ENCODE results near the gene CAPNS1.

CAPNS1 gene

DNA sequence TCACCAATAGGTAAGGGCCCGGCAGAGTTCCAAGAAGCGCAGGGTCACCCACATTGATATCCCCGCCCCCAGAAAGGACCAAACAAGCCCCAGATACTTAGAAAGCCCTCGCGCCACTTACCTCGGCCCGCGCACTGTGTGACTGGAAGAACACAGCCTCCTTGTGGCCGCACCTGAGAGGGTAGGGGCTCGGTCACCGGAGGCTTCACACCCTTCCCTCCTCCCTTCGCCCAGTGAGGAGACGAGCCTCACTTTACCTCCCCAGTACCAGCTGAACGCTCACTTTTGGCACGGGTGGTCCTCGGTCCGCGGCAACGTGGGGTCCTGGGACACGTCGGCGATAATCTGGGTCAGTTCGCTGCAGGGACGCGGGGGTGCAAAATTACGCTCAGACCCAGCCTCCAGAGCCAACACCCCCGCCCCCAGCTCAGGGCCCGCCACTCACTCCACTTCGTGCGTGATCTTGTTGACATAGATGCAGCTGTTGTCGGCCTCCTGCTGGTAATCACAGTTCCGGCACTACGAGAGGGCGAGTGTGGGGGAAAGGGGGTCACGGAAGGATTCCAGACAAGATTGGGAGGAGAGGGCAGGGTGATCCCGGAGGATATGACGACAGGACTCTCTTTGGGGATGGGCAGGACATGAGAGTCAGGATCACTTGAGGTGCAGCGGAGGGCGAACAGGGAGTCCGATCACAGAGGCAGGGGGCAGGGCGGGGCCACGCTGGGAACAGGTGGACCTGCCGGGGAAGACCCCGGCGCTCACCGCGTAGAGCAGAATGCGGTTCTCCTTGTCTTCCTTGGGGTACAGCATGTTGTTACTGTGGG, 25.8 kb upstream of the CAPNS1 start:
- DNase-seq (ENCODE audit: low read depth) = no peak
- in situ Hi-C loops (cut with HindIII; ENCODE audit: low sequenced_read_pairs) = no loop called here
- TF ChIP-seq, protein P1, sequence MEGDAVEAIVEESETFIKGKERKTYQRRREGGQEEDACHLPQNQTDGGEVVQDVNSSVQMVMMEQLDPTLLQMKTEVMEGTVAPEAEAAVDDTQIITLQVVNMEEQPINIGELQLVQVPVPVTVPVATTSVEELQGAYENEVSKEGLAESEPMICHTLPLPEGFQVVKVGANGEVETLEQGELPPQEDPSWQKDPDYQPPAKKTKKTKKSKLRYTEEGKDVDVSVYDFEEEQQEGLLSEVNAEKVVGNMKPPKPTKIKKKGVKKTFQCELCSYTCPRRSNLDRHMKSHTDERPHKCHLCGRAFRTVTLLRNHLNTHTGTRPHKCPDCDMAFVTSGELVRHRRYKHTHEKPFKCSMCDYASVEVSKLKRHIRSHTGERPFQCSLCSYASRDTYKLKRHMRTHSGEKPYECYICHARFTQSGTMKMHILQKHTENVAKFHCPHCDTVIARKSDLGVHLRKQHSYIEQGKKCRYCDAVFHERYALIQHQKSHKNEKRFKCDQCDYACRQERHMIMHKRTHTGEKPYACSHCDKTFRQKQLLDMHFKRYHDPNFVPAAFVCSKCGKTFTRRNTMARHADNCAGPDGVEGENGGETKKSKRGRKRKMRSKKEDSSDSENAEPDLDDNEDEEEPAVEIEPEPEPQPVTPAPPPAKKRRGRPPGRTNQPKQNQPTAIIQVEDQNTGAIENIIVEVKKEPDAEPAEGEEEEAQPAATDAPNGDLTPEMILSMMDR (IDR thresholded peaks at IDR 0.05; ENCODE audit: low read depth, low read length, missing control alignments) = peak; percentile 27
- H3K4me3 ChIP-seq (ENCODE audit: low read depth, low read length) = peak overlapping the region; percentile 96

DNA sequence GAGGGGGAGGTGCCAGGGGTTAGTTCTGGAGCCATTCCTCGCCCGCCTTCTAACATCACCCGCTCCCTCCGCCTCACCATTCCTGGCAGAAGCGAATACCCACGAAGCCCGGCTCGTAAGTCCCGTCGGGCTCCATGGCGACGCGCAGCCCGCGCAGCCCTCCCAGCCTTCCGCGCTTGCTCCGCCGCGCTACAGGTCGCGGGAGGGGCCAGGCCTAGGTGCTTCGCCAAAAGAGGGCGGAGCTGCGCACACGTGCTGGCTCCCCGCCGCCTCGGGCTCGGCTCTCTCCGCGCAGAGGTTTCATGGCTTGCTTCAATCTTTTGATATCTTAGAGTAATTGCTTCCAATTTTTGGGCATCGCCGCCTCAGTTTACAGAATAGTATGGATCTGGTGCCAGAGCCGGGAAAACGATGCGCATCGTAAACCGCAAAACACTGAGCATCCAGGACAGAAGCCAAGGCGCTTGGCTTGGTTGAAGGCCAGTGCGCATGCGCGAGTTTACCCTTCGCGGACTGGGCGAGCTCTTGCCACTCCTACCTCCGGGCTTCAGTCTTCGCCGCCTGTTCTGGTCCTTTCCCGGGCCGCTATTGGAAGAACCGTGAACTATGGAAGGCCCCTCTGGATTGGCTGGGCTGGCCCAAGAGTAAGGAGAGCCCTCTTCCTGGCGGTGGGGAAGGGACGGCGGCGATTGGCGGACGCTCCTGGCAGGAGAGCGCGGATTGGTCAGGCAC, 25.0 kb upstream of the CAPNS1 start, which contains the start of gene POLR2I:
TSS of gene POLR2I (minus strand) at position 155 of the 732 bp plus-strand sequence. CDS start at position 136, 19 bp downstream.
- in situ Hi-C loops (cut with HindIII; ENCODE audit: low sequenced_read_pairs) = no loop called here
- DNase-seq (ENCODE audit: low read depth) = peak; percentile 100
- TF ChIP-seq, protein P1 (IDR thresholded peaks at IDR 0.05; ENCODE audit: low read depth, low read length, missing control alignments) = no peak
- H3K4me3 ChIP-seq (ENCODE audit: low read depth, low read length) = peak within 1 kb of the TSS; percentile 96

DNA sequence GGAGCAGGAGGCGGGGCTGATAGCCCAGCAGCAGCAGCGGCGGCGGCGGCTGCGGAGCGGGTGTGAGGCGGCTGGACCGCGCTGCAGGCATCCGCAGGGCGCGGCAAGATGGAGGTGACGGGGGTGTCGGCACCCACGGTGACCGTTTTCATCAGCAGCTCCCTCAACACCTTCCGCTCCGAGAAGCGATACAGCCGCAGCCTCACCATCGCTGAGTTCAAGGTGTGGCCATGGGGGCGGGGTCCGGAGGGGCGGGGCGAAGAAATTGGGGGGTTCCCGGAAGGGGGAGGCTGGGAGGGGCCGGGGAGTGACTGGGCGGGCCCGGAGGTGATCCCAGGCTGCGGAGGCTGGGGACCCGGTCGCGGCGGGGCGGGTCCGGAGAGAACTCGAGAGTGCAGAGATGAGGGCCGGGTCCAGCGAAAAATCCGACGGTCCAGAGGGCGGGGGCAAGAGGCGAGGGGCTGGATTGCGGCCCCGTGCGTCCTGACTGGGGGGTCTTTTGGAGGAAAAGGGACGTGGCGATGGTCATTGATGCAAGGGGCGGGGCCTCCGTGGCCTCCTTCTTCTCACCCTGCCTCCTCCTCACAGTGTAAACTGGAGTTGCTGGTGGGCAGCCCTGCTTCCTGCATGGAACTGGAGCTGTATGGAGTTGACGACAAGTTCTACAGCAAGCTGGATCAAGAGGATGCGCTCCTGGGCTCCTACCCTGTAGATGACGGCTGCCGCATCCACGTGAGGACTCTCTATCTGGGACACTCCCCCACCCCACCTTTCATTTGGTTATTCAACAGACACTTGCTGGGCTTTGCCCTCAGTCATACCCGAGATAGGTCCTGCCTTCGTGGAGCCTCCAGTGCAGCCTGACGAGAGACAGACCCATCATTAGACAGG, 24.2 kb upstream of the CAPNS1 start, which contains the start of gene TBCB:
TSS of gene TBCB (plus strand) at position 16 of the 891 bp plus-strand sequence. CDS start at position 109, 93 bp downstream.
- TF ChIP-seq, protein P1 (IDR thresholded peaks at IDR 0.05; ENCODE audit: low read depth, low read length, missing control alignments) = no peak
- in situ Hi-C loops (cut with HindIII; ENCODE audit: low sequenced_read_pairs) = no loop called here

DNA sequence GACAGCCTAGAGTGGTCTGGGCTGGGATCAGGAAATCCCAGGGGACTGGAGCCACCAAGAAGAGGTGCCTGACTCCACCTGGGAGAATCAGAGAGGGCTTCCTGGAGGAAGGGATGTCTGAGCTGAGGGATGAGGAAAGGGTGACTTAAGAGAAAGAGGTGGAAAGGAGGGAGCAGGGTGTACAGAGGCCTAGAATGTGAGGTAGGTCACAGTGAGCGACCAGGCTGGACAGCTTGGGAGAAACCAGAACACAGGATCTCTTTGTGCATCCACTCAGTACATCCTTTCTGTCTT, 23.6 kb upstream of the CAPNS1 start:
- peak overlapping the region; percentile 96 for H3K4me3 ChIP-seq (ENCODE audit: low read depth, low read length)
- DNase-seq (ENCODE audit: low read depth) = no peak
- in situ Hi-C loops (cut with HindIII; ENCODE audit: low sequenced_read_pairs) = no loop called here
- TF ChIP-seq, protein P1 (IDR thresholded peaks at IDR 0.05; ENCODE audit: low read depth, low read length, missing control alignments) = no peak

More for the DNA sequence above, 24.2 kb upstream of the CAPNS1 start, which contains the start of gene TBCB:
- DNase-seq (ENCODE audit: low read depth) = no peak
- H3K4me3 ChIP-seq (ENCODE audit: low read depth, low read length) = peak within 1 kb of the TSS; percentile 96

DNA sequence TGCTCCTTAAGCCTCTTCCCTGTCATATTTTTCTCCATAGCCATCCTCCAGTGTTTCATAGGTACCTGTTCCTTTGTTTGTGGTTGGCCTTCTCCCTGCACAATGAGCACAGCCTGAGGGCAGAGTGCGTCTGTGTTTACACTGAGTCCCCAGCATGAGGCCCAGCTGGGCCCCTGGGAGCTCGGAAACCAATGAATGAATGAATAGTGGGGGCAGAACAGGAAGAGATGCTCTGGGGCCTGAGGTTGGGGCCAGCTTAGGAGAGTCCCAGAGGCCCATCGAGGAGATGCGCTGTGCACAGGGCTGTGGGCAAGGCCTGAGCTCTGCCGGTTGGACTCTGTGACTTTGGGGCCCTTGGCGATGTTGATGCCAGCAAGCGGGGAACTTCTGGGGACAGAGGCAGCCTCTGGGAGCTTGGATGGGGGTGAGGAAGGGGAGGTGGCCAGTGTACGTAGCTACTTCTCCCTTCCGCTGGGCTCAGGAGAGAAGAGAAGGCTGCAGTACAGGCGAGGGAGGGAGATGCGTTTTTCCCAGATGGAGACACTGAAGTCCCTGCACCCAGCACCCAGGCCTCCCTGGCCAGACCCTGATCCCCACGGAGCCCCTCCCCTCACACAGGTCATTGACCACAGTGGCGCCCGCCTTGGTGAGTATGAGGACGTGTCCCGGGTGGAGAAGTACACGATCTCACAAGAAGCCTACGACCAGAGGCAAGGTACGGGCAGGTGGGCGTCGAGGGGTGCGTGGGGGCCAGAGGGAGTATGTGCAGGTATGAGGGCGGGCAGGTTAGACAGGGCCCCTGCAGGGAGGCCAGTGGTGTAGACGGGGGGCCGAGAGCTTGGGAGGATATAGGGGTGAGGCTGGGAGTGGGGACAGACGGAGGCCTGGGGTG, 19.5 kb upstream of the CAPNS1 start:
- TF ChIP-seq, protein P1 (IDR thresholded peaks at IDR 0.05; ENCODE audit: low read depth, low read length, missing control alignments) = no peak
- in situ Hi-C loops (cut with HindIII; ENCODE audit: low sequenced_read_pairs) = no loop called here
- no peak overlapping the region for H3K4me3 ChIP-seq (ENCODE audit: low read depth, low read length)
- DNase-seq (ENCODE audit: low read depth) = no peak
